OCI-LY7 (cell line): ENCODE data around the gene POGZ.

ENCODE experiments used
- CTCF ChIP-seq: fragments of 200-600 bp; sonication (generic); conservative IDR thresholded peaks from 2 replicates; pipeline ENCODE4 v1.5.1; 2014; ENCODE audit warnings: mild to moderate bottlenecking, antibody characterized with exemption, low read length, moderate library complexity, mixed read lengths
- EZH2phosphoT487 ChIP-seq: fragments of 200-600 bp; sonication (generic); IDR thresholded peaks from 2 replicates; pipeline ENCODE4 v1.6.1; 2018; ENCODE audit warnings: low read depth, borderline replicate concordance, mild to moderate bottlenecking, mixed run types, antibody characterized with exemption, low read length, moderate library complexity, mixed read lengths

GRCh38 chr1:151369621-151370048 is 89.7 kb downstream of the POGZ start:
- TF ChIP-seq CTCF (no peak), EZH2phosphoT487 (no peak)
